HK-2 (cell line): ENCODE data around the gene CLTCL1.
"Not testable (repeated sequence)": the region's sequence is repeated elsewhere in the genome, so short reads cannot be mapped to it uniquely, and the experiment has no call there.

ENCODE experiments used
- DNase-seq: peaks from one replicate; pipeline ENCODE4 v3.0.0-alpha.2; 2018; ENCODE audit not compliant: unreplicated experiment

Gene CLTCL1

GRCh38 chr22:19175602-19176174 is 115.8 kb downstream of the CLTCL1 start:
- no peak for DNase-seq

GRCh38 chr22:19175026-19175601 is 116.4 kb downstream of the CLTCL1 start:
- no peak for DNase-seq

GRCh38 chr22:19174106-19175025 is 117.2 kb downstream of the CLTCL1 start:
- DNase-seq = peak; percentile 69

- DNase-seq = no peak
Measured at GRCh38 chr22:19173047-19174035, 118.2 kb downstream of the CLTCL1 start.

GRCh38 chr22:19172213-19173046 is 119.1 kb downstream of the CLTCL1 start:
- no peak for DNase-seq

- no peak for DNase-seq
Measured at GRCh38 chr22:19169947-19170318, 121.6 kb downstream of the CLTCL1 start.

- DNase-seq = no peak
Measured at GRCh38 chr22:19169002-19169946, 122.2 kb downstream of the CLTCL1 start.

GRCh38 chr22:19168088-19168890 is 123.2 kb downstream of the CLTCL1 start:
- no peak for DNase-seq

GRCh38 chr22:19167106-19167869 is 124.2 kb downstream of the CLTCL1 start:
- no peak for DNase-seq

GRCh38 chr22:19166421-19166820 is 125.1 kb downstream of the CLTCL1 start:
- no peak for DNase-seq

GRCh38 chr22:19164425-19164824 is 127.1 kb downstream of the CLTCL1 start:
- DNase-seq = no peak

- DNase-seq = not testable (repeated sequence)
Measured at GRCh38 chr22:19158649-19159048, 132.9 kb downstream of the CLTCL1 start.

- DNase-seq = not testable (repeated sequence)
Measured at GRCh38 chr22:19156109-19156508, 135.4 kb downstream of the CLTCL1 start.

GRCh38 chr22:19152942-19153883 is 138.3 kb downstream of the CLTCL1 start:
- DNase-seq = no peak

GRCh38 chr22:19151329-19152191 is 140.0 kb downstream of the CLTCL1 start:
- no peak for DNase-seq
